A172 (cell line): Measurements from ENCODE around the gene GJE1. TPM values are rescaled to one million over a fixed set of nuclear protein-coding genes. Genes with fewer than 3 reads are reported as not detected.

Source experiments
- DNase-seq: peaks from one replicate; pipeline ENCODE4 v3.0.0-alpha.2; 2015; ENCODE audit warnings: low spot score
- total RNA-seq: library from RNA; depleted of rRNA; stranded (reverse); fragments of >200 nt; shearing (Covaris generic); gene quantifications from 2 replicates; pipeline ENCODE4 v1.2.3, GENCODE V29; 2014; rRNA removed

GJE1 gene
- total RNA-seq, 1 experiment from 2014 or later: not detected

DNA sequence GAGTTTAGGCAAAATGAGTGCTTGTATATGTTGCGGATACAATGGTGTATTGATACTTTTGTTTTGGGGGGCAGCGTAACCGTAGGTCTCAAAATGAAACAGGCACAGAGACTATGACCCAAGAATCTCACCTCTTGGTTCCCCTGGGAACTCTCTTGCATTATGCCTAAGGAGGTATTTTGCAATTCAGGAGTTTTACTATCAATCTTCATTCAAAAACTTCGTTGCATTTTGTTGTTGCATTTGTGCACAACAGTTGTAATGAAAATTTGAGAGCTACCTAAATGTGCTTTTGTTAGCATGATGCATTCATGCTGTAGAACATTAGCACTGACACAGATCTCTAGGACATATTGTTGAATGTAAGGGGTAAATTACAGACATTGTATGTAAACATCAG is 32.5 kb downstream of the GJE1 start:
- no peak for DNase-seq

GRCh38 chr6:142167071-142167470 is 34.3 kb downstream of the GJE1 start:
- no peak for DNase-seq

DNA sequence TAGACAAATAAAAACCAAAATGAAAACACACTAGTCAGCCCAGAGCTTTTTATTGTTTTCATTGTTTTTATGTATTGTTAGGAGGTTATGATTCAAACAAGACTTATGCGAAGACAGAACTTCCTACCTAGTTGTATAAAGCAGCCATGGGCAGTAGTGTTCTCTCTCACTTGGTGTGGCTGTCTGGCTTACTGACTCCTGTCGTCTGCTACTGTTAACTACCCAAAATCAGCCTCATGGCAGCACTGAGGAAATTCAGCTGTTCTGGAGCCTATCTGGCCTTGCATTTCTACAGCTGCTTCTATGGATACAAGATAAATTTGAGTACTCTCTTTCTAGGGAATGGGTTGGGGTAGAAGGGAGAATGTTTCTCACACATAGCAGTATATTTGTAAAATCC is 34.8 kb downstream of the GJE1 start:
- DNase-seq: no peak

DNA sequence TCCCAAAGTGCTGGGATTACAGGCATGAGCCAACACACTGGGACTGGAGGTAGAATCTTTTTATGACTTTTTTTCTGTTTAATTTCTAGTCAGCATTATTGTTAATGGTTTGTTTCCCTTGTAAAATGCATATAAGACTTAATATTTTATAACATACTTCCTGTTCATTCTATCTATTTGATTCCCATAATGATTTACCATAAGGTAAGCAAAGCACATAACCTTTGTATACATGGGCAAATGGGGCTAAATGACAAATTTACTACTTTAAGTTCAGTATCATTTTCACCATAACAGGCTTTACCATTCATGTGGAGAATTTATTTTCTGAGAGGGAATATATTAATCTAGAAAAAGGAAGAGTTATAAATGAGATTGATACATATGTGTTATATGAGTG is 38.6 kb downstream of the GJE1 start:
- no peak for DNase-seq

DNA sequence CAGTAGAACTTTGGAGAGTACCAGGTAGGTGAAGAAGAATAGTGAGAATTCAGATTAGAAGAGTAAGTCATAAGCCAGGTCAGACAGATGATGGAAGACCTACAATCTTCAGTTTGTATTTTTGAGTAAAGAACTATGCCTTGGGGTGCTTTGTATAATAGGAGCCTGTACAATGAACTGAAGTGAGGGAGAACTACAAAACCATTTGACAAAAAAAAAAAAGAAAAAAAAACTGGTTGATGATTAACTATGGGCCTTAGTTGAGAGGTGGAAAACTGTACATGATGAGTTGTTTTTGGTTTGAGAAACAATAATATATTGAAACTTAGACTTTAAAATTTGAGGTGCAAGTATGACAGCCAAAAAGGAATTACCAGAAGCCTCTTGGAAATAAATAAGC is 40.0 kb downstream of the GJE1 start:
- no peak for DNase-seq

GRCh38 chr6:142173980-142174379 is 41.3 kb downstream of the GJE1 start:
- DNase-seq: no peak

GRCh38 chr6:142174703-142175102 is 42.0 kb downstream of the GJE1 start:
- DNase-seq: no peak

GRCh38 chr6:142178129-142178528 is 45.4 kb downstream of the GJE1 start:
- no peak for DNase-seq

GRCh38 chr6:142182004-142182403 is 49.3 kb downstream of the GJE1 start:
- no peak for DNase-seq

GRCh38 chr6:142183351-142183750 is 50.6 kb downstream of the GJE1 start:
- no peak for DNase-seq

DNA sequence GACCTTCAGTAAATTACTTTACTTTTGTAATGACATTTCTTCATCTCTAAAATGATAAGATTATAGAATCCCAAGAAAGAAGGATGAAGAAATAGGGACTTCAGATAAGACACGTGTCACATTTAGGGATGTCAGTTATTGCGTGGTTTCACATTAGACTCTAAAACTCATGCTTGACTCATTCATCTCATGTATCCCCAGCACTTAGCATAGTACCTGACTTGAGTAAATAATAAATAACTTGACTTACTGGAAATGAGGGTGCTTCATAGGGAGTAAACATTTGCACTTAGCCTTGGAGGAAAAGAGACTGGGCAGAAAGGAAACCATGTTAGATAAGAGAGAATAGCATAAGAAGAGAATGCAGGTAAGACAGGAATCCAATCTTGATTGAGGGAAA is 51.6 kb downstream of the GJE1 start:
- DNase-seq: no peak

Other genes with a start within 250 kb of the GJE1 start
- gene NMBR, start 14.2 kb downstream of the GJE1 start, total RNA-seq: not detected in 2 replicates
- 116 and 124 TPM in 2 replicates for gene VTA1, start 14.3 kb downstream of the GJE1 start, total RNA-seq
- 25.0 and 31.0 TPM in 2 replicates for gene ADGRG6, start 169.1 kb downstream of the GJE1 start, total RNA-seq